ENCODE results near the gene CDC6. TPM values are rescaled to one million over a fixed set of nuclear protein-coding genes. Genes with fewer than 3 reads are reported as not detected.

The CDC6 gene
- total RNA-seq, 1 experiment from 2014 or later, result 44.9 TPM

- ChIA-PET POLR2A (ENCODE audit: unreplicated experiment) (no interaction called here), CTCF (no interaction called here)
- H3F3A ChIP-seq (ENCODE audit: insufficient read depth, low read depth), result peaks cover 28% of the 10 kb centered on the region
- peaks cover 68% of the 10 kb centered on the region for H3K79me2 ChIP-seq (ENCODE audit: low read depth)
- no peaks in the 10 kb centered on the region for H3K27me3 ChIP-seq (ENCODE audit: insufficient read depth, low read depth)
- peaks cover 10% of the 10 kb centered on the region for H4K20me1 ChIP-seq (ENCODE audit: insufficient read depth)
- no TSS peak for BruUV-seq (replicated peaks)
- no peaks in the 10 kb centered on the region for H3K9me2 ChIP-seq (ENCODE audit: insufficient read depth)
- no peaks in the 10 kb centered on the region for H3K36me3 ChIP-seq (ENCODE audit: low read depth)
- TF ChIP-seq EZH2 (IDR thresholded peaks at IDR 0.05; ENCODE audit: low read depth), result no peak
- TF ChIP-seq, protein P1, sequence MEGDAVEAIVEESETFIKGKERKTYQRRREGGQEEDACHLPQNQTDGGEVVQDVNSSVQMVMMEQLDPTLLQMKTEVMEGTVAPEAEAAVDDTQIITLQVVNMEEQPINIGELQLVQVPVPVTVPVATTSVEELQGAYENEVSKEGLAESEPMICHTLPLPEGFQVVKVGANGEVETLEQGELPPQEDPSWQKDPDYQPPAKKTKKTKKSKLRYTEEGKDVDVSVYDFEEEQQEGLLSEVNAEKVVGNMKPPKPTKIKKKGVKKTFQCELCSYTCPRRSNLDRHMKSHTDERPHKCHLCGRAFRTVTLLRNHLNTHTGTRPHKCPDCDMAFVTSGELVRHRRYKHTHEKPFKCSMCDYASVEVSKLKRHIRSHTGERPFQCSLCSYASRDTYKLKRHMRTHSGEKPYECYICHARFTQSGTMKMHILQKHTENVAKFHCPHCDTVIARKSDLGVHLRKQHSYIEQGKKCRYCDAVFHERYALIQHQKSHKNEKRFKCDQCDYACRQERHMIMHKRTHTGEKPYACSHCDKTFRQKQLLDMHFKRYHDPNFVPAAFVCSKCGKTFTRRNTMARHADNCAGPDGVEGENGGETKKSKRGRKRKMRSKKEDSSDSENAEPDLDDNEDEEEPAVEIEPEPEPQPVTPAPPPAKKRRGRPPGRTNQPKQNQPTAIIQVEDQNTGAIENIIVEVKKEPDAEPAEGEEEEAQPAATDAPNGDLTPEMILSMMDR (conservative IDR thresholded peaks at IDR 0.05), result no peak
- H3K9me3 ChIP-seq (ENCODE audit: insufficient read depth, low read depth), result no peaks in the 10 kb centered on the region
- H3K27ac ChIP-seq, result no peak overlapping the region
- no peak overlapping the region for H2AFZ ChIP-seq
- H3K4me3 ChIP-seq, result peak overlapping the region; percentile 99; the same call in 1 of the 2 replicates
- intact Hi-C loops (cut with micrococcal nuclease; ENCODE audit: unreplicated experiment), result loop anchor here (2.0 to 10.0 kb wide), 2 partner anchors 21 to 295 kb away; no protein-coding TSS in a partner anchor
- peak overlapping the region; percentile 99 for H3K4me2 ChIP-seq
- peaks cover 83% of the 10 kb centered on the region for H3K4me1 ChIP-seq (replicated peaks; ENCODE audit: insufficient read depth)
- DNase-seq, result no peak
Observed at GRCh38 chr17:40319651-40320540, 32.2 kb downstream of the CDC6 start.

- no peaks in the 10 kb centered on the region for H3K9me2 ChIP-seq (ENCODE audit: insufficient read depth)
- no peak for TF ChIP-seq EZH2 (IDR thresholded peaks at IDR 0.05; ENCODE audit: low read depth)
- TF ChIP-seq, protein P1 (conservative IDR thresholded peaks at IDR 0.05), result no peak
- no TSS peak for BruUV-seq (replicated peaks)
- no peak for DNase-seq
- no peak overlapping the region for H3K4me3 ChIP-seq
- peaks cover 24% of the 10 kb centered on the region for H3F3A ChIP-seq (ENCODE audit: insufficient read depth, low read depth)
- intact Hi-C loops (cut with micrococcal nuclease; ENCODE audit: unreplicated experiment), result no loop called here
- no peaks in the 10 kb centered on the region for H3K27me3 ChIP-seq (ENCODE audit: insufficient read depth, low read depth)
- H3K79me2 ChIP-seq (ENCODE audit: low read depth), result peaks cover 75% of the 10 kb centered on the region
- no peaks in the 10 kb centered on the region for H3K36me3 ChIP-seq (ENCODE audit: low read depth)
- CTCF ChIA-PET, result no interaction called here
- peaks cover 10% of the 10 kb centered on the region for H4K20me1 ChIP-seq (ENCODE audit: insufficient read depth)
- no peaks in the 10 kb centered on the region for H3K9me3 ChIP-seq (ENCODE audit: insufficient read depth, low read depth)
- H3K4me2 ChIP-seq, result peak overlapping the region; percentile 99; the same call in 1 of the 2 replicates
- H3K4me1 ChIP-seq (replicated peaks; ENCODE audit: insufficient read depth), result peaks cover 73% of the 10 kb centered on the region
- POLR2A ChIA-PET (ENCODE audit: unreplicated experiment), result no interaction called here
- no peak overlapping the region for H2AFZ ChIP-seq
- H3K27ac ChIP-seq, result no peak overlapping the region
Observed at GRCh38 chr17:40320756-40321523, 33.3 kb downstream of the CDC6 start.

GRCh38 chr17:40321524-40321929 lies 33.8 kb downstream of the CDC6 start:
- Histone ChIP-seq H3F3A (ENCODE audit: insufficient read depth, low read depth) (peaks cover 18% of the 10 kb centered on the region), H3K27ac (no peak overlapping the region), H3K4me1 (replicated peaks; ENCODE audit: insufficient read depth) (peaks cover 67% of the 10 kb centered on the region), H4K20me1 (ENCODE audit: insufficient read depth) (peaks cover 11% of the 10 kb centered on the region), H3K79me2 (ENCODE audit: low read depth) (peaks cover 81% of the 10 kb centered on the region), H3K27me3 (ENCODE audit: insufficient read depth, low read depth) (no peaks in the 10 kb centered on the region), H3K4me3 (no peak overlapping the region), H3K4me2 (peak overlapping the region; percentile 71; the same call in 1 of the 2 replicates), H2AFZ (no peak overlapping the region), H3K9me2 (ENCODE audit: insufficient read depth) (no peaks in the 10 kb centered on the region), H3K36me3 (ENCODE audit: low read depth) (no peaks in the 10 kb centered on the region), H3K9me3 (ENCODE audit: insufficient read depth, low read depth) (no peaks in the 10 kb centered on the region)
- POLR2A ChIA-PET (ENCODE audit: unreplicated experiment), result no interaction called here
- intact Hi-C loops (cut with micrococcal nuclease; ENCODE audit: unreplicated experiment), result no loop called here
- no TSS peak for BruUV-seq (replicated peaks)
- no peak for DNase-seq
- CTCF ChIA-PET, result no interaction called here
- TF ChIP-seq EZH2 (IDR thresholded peaks at IDR 0.05; ENCODE audit: low read depth), result no peak
- TF ChIP-seq, protein P1 (conservative IDR thresholded peaks at IDR 0.05), result no peak
